ENCODE measurements around the gene DDIT4.
"Not testable (repeated sequence)": the region's sequence is repeated elsewhere in the genome, so short reads cannot be mapped to it uniquely, and the experiment has no call there.

Gene DDIT4

GRCh38 chr10:72241691-72242252, 32.0 kb upstream of the DDIT4 start:
- H3K9ac ChIP-seq (ENCODE audit: low read depth, low read length) = no peak overlapping the region
- no peaks in the 10 kb centered on the region for H3K36me3 ChIP-seq (ENCODE audit: insufficient read depth, low read length)
- peaks cover 10% of the 10 kb centered on the region for H3K4me1 ChIP-seq (ENCODE audit: insufficient read depth, low read length)
- no peaks in the 10 kb centered on the region for H3K9me3 ChIP-seq (ENCODE audit: control insufficient read depth, insufficient read depth, low read length)

- Histone ChIP-seq H3K9ac (ENCODE audit: low read depth, low read length) (no peak overlapping the region), H3K9me3 (ENCODE audit: control insufficient read depth, insufficient read depth, low read length) (no peaks in the 10 kb centered on the region), H3K36me3 (ENCODE audit: insufficient read depth, low read length) (no peaks in the 10 kb centered on the region), H3K4me1 (ENCODE audit: insufficient read depth, low read length) (peaks cover 16% of the 10 kb centered on the region)
These were observed 31.0 kb upstream of the DDIT4 start for GRCh38 chr10:72242675-72243074.

- Histone ChIP-seq H3K36me3 (ENCODE audit: insufficient read depth, low read length) (no peaks in the 10 kb centered on the region), H3K9ac (ENCODE audit: low read depth, low read length) (no peak overlapping the region), H3K9me3 (ENCODE audit: control insufficient read depth, insufficient read depth, low read length) (no peaks in the 10 kb centered on the region), H3K4me1 (ENCODE audit: insufficient read depth, low read length) (peaks cover 27% of the 10 kb centered on the region)
These were observed 29.8 kb upstream of the DDIT4 start for GRCh38 chr10:72243822-72244437.

- Histone ChIP-seq H3K4me1 (ENCODE audit: insufficient read depth, low read length) (peaks cover 29% of the 10 kb centered on the region), H3K9ac (ENCODE audit: low read depth, low read length) (no peak overlapping the region), H3K9me3 (ENCODE audit: control insufficient read depth, insufficient read depth, low read length) (no peaks in the 10 kb centered on the region), H3K36me3 (ENCODE audit: insufficient read depth, low read length) (no peaks in the 10 kb centered on the region)
These were observed 29.1 kb upstream of the DDIT4 start for GRCh38 chr10:72244573-72245038.

GRCh38 chr10:72245949-72246525, 27.7 kb upstream of the DDIT4 start:
- Histone ChIP-seq H3K4me1 (ENCODE audit: insufficient read depth, low read length) (peaks cover 29% of the 10 kb centered on the region), H3K9me3 (ENCODE audit: control insufficient read depth, insufficient read depth, low read length) (no peaks in the 10 kb centered on the region), H3K36me3 (ENCODE audit: insufficient read depth, low read length) (no peaks in the 10 kb centered on the region), H3K9ac (ENCODE audit: low read depth, low read length) (no peak overlapping the region)

GRCh38 chr10:72248468-72249151, 25.1 kb upstream of the DDIT4 start:
- H3K9ac ChIP-seq (ENCODE audit: low read depth, low read length) = peak overlapping the region; percentile 21
- H3K4me1 ChIP-seq (ENCODE audit: insufficient read depth, low read length) = peaks cover 24% of the 10 kb centered on the region
- H3K9me3 ChIP-seq (ENCODE audit: control insufficient read depth, insufficient read depth, low read length) = no peaks in the 10 kb centered on the region
- H3K36me3 ChIP-seq (ENCODE audit: insufficient read depth, low read length) = no peaks in the 10 kb centered on the region

- H3K9me3 ChIP-seq (ENCODE audit: control insufficient read depth, insufficient read depth, low read length); H3K36me3 ChIP-seq (ENCODE audit: insufficient read depth, low read length): not testable (repeated sequence)
- Histone ChIP-seq H3K9ac (ENCODE audit: low read depth, low read length) (0 out of 2 replicates have a peak overlapping the region, but pooled peaks have one; percentile 21), H3K4me1 (ENCODE audit: insufficient read depth, low read length) (peaks cover 24% of the 10 kb centered on the region)
These were observed 24.4 kb upstream of the DDIT4 start for GRCh38 chr10:72249176-72249862.

- H3K36me3 ChIP-seq (ENCODE audit: insufficient read depth, low read length) = no peaks in the 10 kb centered on the region
- peaks cover 35% of the 10 kb centered on the region for H3K4me1 ChIP-seq (ENCODE audit: insufficient read depth, low read length)
- no peaks in the 10 kb centered on the region for H3K9me3 ChIP-seq (ENCODE audit: control insufficient read depth, insufficient read depth, low read length)
- H3K9ac ChIP-seq (ENCODE audit: low read depth, low read length) = no peak overlapping the region
These were observed 23.1 kb upstream of the DDIT4 start for GRCh38 chr10:72250666-72251065.

- Histone ChIP-seq H3K4me1 (ENCODE audit: insufficient read depth, low read length) (peaks cover 30% of the 10 kb centered on the region), H3K9me3 (ENCODE audit: control insufficient read depth, insufficient read depth, low read length) (no peaks in the 10 kb centered on the region), H3K9ac (ENCODE audit: low read depth, low read length) (no peak overlapping the region), H3K36me3 (ENCODE audit: insufficient read depth, low read length) (no peaks in the 10 kb centered on the region)
These were observed 22.1 kb upstream of the DDIT4 start for GRCh38 chr10:72251635-72252034.

GRCh38 chr10:72252972-72253371, 20.8 kb upstream of the DDIT4 start:
- H3K4me1 ChIP-seq (ENCODE audit: insufficient read depth, low read length) = peaks cover 21% of the 10 kb centered on the region
- H3K9ac ChIP-seq (ENCODE audit: low read depth, low read length) = no peak overlapping the region
- H3K36me3 ChIP-seq (ENCODE audit: insufficient read depth, low read length) = no peaks in the 10 kb centered on the region
- no peaks in the 10 kb centered on the region for H3K9me3 ChIP-seq (ENCODE audit: control insufficient read depth, insufficient read depth, low read length)

GRCh38 chr10:72253578-72253977, 20.1 kb upstream of the DDIT4 start:
- peaks cover 17% of the 10 kb centered on the region for H3K4me1 ChIP-seq (ENCODE audit: insufficient read depth, low read length)
- H3K36me3 ChIP-seq (ENCODE audit: insufficient read depth, low read length) = no peaks in the 10 kb centered on the region
- H3K9ac ChIP-seq (ENCODE audit: low read depth, low read length) = no peak overlapping the region

GRCh38 chr10:72254813-72255568, 18.7 kb upstream of the DDIT4 start:
- H3K9me3 ChIP-seq (ENCODE audit: control insufficient read depth, insufficient read depth, low read length) = no peaks in the 10 kb centered on the region
- H3K9ac ChIP-seq (ENCODE audit: low read depth, low read length) = 0 out of 2 replicates have a peak overlapping the region, but pooled peaks have one; percentile 33
- H3K4me1 ChIP-seq (ENCODE audit: insufficient read depth, low read length) = peaks cover 26% of the 10 kb centered on the region

More at GRCh38 chr10:72253578-72253977, 20.1 kb upstream of the DDIT4 start:
- H3K9me3 ChIP-seq (ENCODE audit: control insufficient read depth, insufficient read depth, low read length) = no peaks in the 10 kb centered on the region

GRCh38 chr10:72255977-72256729, 17.6 kb upstream of the DDIT4 start:
- no peak overlapping the region for H3K9ac ChIP-seq (ENCODE audit: low read depth, low read length)
- H3K4me1 ChIP-seq (ENCODE audit: insufficient read depth, low read length) = peaks cover 32% of the 10 kb centered on the region

More at GRCh38 chr10:72254813-72255568, 18.7 kb upstream of the DDIT4 start:
- no peaks in the 10 kb centered on the region for H3K36me3 ChIP-seq (ENCODE audit: insufficient read depth, low read length)

More at GRCh38 chr10:72255977-72256729, 17.6 kb upstream of the DDIT4 start:
- no peaks in the 10 kb centered on the region for H3K9me3 ChIP-seq (ENCODE audit: control insufficient read depth, insufficient read depth, low read length)
- no peaks in the 10 kb centered on the region for H3K36me3 ChIP-seq (ENCODE audit: insufficient read depth, low read length)

All from ES-I3 (cell line).